Measurements from ENCODE around the gene ANKRD11.
"Not testable (repeated sequence)": the region's sequence is repeated elsewhere in the genome, so short reads cannot be mapped to it uniquely, and the experiment has no call there.

Gene ANKRD11

DNA sequence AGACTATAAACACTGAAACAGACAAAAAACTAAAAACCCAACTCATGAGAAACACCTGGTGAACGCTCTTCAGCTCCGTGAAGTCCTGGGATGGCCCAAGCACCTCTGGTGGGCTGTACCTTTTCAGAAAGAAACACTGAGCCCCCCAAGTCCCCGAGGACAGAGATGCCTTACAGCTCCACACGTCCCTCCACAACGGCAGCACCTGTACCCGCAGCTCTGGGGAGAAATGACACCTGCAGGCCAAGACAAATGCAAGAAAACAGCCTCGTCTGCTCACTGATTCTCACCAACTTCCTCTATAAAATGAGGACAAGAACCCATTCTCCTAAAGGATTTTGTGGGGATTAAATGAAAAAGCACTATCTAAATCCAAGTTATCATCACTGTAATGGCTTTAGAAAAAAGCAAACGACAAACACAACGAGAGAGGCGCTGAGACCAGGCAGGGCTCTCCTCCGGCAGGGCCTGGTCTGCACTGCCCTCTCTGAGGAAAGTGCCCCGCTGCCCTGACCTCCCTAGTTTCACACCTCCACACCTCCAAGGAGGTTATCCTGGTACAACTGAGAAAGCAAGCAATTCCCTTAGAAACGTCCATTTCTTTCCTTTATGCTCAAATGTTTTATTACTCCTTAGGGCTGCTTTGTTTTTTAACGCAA is 158.0 kb downstream of the ANKRD11 start:
- no peaks in the 10 kb centered on the region for H3K9me2 ChIP-seq (replicated peaks; ENCODE audit: insufficient read depth, low read length)
- TF ChIP-seq, protein P1, sequence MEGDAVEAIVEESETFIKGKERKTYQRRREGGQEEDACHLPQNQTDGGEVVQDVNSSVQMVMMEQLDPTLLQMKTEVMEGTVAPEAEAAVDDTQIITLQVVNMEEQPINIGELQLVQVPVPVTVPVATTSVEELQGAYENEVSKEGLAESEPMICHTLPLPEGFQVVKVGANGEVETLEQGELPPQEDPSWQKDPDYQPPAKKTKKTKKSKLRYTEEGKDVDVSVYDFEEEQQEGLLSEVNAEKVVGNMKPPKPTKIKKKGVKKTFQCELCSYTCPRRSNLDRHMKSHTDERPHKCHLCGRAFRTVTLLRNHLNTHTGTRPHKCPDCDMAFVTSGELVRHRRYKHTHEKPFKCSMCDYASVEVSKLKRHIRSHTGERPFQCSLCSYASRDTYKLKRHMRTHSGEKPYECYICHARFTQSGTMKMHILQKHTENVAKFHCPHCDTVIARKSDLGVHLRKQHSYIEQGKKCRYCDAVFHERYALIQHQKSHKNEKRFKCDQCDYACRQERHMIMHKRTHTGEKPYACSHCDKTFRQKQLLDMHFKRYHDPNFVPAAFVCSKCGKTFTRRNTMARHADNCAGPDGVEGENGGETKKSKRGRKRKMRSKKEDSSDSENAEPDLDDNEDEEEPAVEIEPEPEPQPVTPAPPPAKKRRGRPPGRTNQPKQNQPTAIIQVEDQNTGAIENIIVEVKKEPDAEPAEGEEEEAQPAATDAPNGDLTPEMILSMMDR (IDR thresholded peaks at IDR 0.05; ENCODE audit: insufficient read depth, low read length, poor library complexity, severe bottlenecking): no peak
- no peak for TF ChIP-seq EZH2phosphoT487 (conservative IDR thresholded peaks at IDR 0.05; ENCODE audit: low read length)
- peaks cover 95% of the 10 kb centered on the region for H3K79me2 ChIP-seq (ENCODE audit: insufficient read depth, low read length)
- H3K4me3 ChIP-seq (ENCODE audit: insufficient read depth, low read length, poor library complexity, severe bottlenecking): no peak overlapping the region
- no peaks in the 10 kb centered on the region for H3K27me3 ChIP-seq (ENCODE audit: low read length)
- peaks cover 15% of the 10 kb centered on the region; the same call in 1 of the 2 replicates for H3F3A ChIP-seq (ENCODE audit: insufficient read depth)
- H2AFZ ChIP-seq (ENCODE audit: low read depth, low read length, severe bottlenecking): no peak overlapping the region
- no peaks in the 10 kb centered on the region for H3K9me3 ChIP-seq (ENCODE audit: insufficient read depth, low read length)
- peak overlapping the region; percentile 50 for H3K4me2 ChIP-seq (ENCODE audit: low read depth, low read length, poor library complexity, severe bottlenecking)
- H3K36me3 ChIP-seq (ENCODE audit: low read length): no peaks in the 10 kb centered on the region
- H4K20me1 ChIP-seq (ENCODE audit: low read depth, low read length): peaks cover 16% of the 10 kb centered on the region
- H3K27ac ChIP-seq (ENCODE audit: low read depth, low read length): peak overlapping the region; percentile 72
- 0 out of 2 replicates have a peak overlapping the region, but pooled peaks have one; percentile 1 for H3K9ac ChIP-seq (ENCODE audit: low read length)

DNA sequence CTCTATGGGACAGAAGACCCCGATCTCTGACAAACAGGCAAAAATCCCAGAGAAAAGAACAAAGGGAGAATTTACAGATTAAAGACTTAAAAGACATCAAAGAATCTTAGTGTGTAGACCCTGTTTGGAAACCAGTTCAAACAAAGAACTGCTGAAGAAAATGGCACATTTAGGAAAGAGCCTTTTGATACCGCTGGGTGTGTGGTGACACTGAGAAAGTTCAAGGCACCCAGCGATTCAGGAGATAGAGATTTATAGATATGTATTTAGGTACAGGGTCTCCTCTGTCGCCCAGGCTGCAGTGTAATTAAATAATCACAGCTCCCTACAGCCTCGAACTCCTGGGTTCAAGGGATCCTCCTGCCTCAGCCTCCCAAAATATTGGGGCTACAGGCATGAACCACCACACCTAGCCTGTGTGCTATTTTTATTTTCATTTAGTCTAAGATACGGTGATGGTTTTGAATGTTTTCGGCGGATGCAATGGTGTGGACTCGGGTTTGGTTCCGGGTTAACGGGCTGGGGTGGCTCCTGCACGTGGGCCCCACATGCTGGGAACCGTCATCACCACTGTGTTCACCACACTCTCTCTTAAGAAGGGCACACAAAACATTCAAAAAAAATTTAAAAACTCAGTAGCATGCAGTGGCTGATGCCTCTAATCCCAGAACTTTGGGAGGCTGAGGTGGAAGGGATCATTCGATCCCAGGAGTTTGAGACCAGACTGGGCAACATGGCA is 158.8 kb downstream of the ANKRD11 start:
- Histone ChIP-seq H3K27ac (ENCODE audit: low read depth, low read length) (peak overlapping the region; percentile 72), H3K4me3 (ENCODE audit: insufficient read depth, low read length, poor library complexity, severe bottlenecking) (no peak overlapping the region), H3K9me2 (replicated peaks; ENCODE audit: insufficient read depth, low read length) (no peaks in the 10 kb centered on the region), H3K4me2 (ENCODE audit: low read depth, low read length, poor library complexity, severe bottlenecking) (peak overlapping the region; percentile 50), H3K9ac (ENCODE audit: low read length) (0 out of 2 replicates have a peak overlapping the region, but pooled peaks have one; percentile 1), H3K79me2 (ENCODE audit: insufficient read depth, low read length) (peaks cover 95% of the 10 kb centered on the region), H3F3A (ENCODE audit: insufficient read depth) (peaks cover 15% of the 10 kb centered on the region; the same call in 1 of the 2 replicates), H3K27me3 (ENCODE audit: low read length) (no peaks in the 10 kb centered on the region), H3K36me3 (ENCODE audit: low read length) (no peaks in the 10 kb centered on the region), H4K20me1 (ENCODE audit: low read depth, low read length) (peaks cover 17% of the 10 kb centered on the region), H3K9me3 (ENCODE audit: insufficient read depth, low read length) (no peaks in the 10 kb centered on the region), H2AFZ (ENCODE audit: low read depth, low read length, severe bottlenecking) (no peak overlapping the region)
- TF ChIP-seq, protein P1 (IDR thresholded peaks at IDR 0.05; ENCODE audit: insufficient read depth, low read length, poor library complexity, severe bottlenecking): no peak
- TF ChIP-seq EZH2phosphoT487 (conservative IDR thresholded peaks at IDR 0.05; ENCODE audit: low read length): no peak

DNA sequence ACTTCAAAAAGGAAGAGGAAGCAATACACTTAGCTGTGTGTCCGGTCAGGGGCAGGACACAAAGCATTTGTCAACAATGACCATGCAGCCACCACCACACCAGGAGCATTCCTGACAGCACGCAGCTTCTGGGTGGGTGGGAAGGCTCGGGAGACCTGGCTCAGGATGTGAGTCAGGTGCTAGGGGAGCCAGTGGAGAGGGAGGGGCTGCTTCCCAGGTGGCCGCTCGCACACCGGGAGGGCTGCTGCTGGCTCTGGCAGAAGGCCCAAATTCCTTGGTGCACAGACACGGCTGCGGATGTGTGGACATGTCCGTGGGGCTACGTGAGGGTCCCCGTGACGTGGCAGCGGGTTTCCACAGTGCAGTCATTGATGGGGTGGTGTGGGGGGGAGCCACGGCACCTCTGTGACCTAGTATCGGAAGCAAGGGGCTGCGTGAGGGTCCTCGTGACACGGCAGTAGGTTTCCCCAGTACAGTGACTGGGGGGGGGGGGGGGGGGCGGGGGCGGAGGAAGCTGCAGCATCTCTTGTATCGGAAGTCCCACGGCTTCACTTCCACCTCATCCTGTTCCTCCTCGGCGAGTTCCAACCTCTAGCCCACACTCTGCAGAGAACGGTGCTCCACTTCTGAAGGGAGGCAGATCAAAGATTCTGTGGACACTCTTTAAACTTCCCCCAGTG is 160.0 kb downstream of the ANKRD11 start:
- Histone ChIP-seq H3F3A (ENCODE audit: insufficient read depth) (peaks cover 15% of the 10 kb centered on the region; the same call in 1 of the 2 replicates), H3K9me3 (ENCODE audit: insufficient read depth, low read length) (no peaks in the 10 kb centered on the region), H3K4me2 (ENCODE audit: low read depth, low read length, poor library complexity, severe bottlenecking) (no peak overlapping the region), H3K27me3 (ENCODE audit: low read length) (no peaks in the 10 kb centered on the region), H3K4me3 (ENCODE audit: insufficient read depth, low read length, poor library complexity, severe bottlenecking) (no peak overlapping the region), H3K79me2 (ENCODE audit: insufficient read depth, low read length) (peaks cover 95% of the 10 kb centered on the region), H3K27ac (ENCODE audit: low read depth, low read length) (no peak overlapping the region), H3K36me3 (ENCODE audit: low read length) (no peaks in the 10 kb centered on the region), H3K9ac (ENCODE audit: low read length) (no peak overlapping the region), H3K9me2 (replicated peaks; ENCODE audit: insufficient read depth, low read length) (no peaks in the 10 kb centered on the region), H2AFZ (ENCODE audit: low read depth, low read length, severe bottlenecking) (no peak overlapping the region), H4K20me1 (ENCODE audit: low read depth, low read length) (peaks cover 17% of the 10 kb centered on the region)
- TF ChIP-seq, protein P1 (IDR thresholded peaks at IDR 0.05; ENCODE audit: insufficient read depth, low read length, poor library complexity, severe bottlenecking): no peak
- no peak for TF ChIP-seq EZH2phosphoT487 (conservative IDR thresholded peaks at IDR 0.05; ENCODE audit: low read length)

DNA sequence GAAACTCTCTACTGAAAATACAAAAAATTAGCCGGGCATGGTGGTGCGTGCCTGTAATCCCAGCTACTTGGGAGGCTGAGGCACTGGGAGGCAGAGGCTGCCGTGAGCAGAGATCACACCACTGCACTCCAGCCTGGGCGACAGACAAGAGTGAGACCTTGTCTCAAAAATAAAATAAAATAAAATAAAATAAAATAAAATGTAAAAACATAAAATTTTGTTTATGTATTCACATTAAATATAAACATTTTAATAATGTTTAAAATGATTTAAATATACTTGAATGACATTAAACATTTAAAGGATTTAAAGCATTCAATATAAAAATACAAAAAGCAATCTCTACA is 160.6 kb downstream of the ANKRD11 start:
- not testable (repeated sequence) for H3K9me3 ChIP-seq (ENCODE audit: insufficient read depth, low read length); H2AFZ ChIP-seq (ENCODE audit: low read depth, low read length, severe bottlenecking); H3K4me2 ChIP-seq (ENCODE audit: low read depth, low read length, poor library complexity, severe bottlenecking); H3K4me3 ChIP-seq (ENCODE audit: insufficient read depth, low read length, poor library complexity, severe bottlenecking); H3K9me2 ChIP-seq (replicated peaks; ENCODE audit: insufficient read depth, low read length); H3K27ac ChIP-seq (ENCODE audit: low read depth, low read length); H3K36me3 ChIP-seq (ENCODE audit: low read length); H3K27me3 ChIP-seq (ENCODE audit: low read length); H3K9ac ChIP-seq (ENCODE audit: low read length)
- Histone ChIP-seq H4K20me1 (ENCODE audit: low read depth, low read length) (peaks cover 17% of the 10 kb centered on the region), H3F3A (ENCODE audit: insufficient read depth) (peaks cover 15% of the 10 kb centered on the region; the same call in 1 of the 2 replicates), H3K79me2 (ENCODE audit: insufficient read depth, low read length) (peaks cover 95% of the 10 kb centered on the region)

All from SU-DHL-6 (cell line).